WTC11 (cell line): ENCODE data around the gene TRABD. TPM values are rescaled to one million over a fixed set of nuclear protein-coding genes. Genes with fewer than 3 reads are reported as not detected.

Experiments
- ATAC-seq: fragments of 200-7000 bp; cut with Tn5 transposase; 2 replicates; pipeline ENCODE4 v1.10.0; 2021; ENCODE audit warnings: mild to moderate bottlenecking, moderate library complexity
- CTCF ChIA-PET: fragments of 300-600 bp; sonication (Branson Sonifier 250); formaldehyde crosslinking; loops from one replicate; lab custom pipeline; 2021; ENCODE audit warnings: antibody characterized with exemption; lab: Charles Lee
- POLR2A ChIA-PET: fragments of 350-600 bp; sonication (Branson Sonifier 250); formaldehyde crosslinking; loops from one replicate; lab custom pipeline; 2021; ENCODE audit warnings: antibody characterized with exemption; lab: Charles Lee
- DNase-seq: peaks from one replicate; pipeline ENCODE4 v3.0.0; 2021; ENCODE audit warnings: low spot score
- H3K27ac Mint-ChIP-seq: 2 replicates; pipeline ENCODE4 v1.8.0; 2021; ENCODE audit warnings: mixed read lengths
- H3K27me3 Mint-ChIP-seq: 2 replicates; pipeline ENCODE4 v1.8.0; 2021; ENCODE audit warnings: low read depth, mild to moderate bottlenecking, moderate library complexity, mixed read lengths
- H3K36me3 Mint-ChIP-seq: 2 replicates; pipeline ENCODE4 v1.8.0; 2021; ENCODE audit warnings: mixed read lengths
- H3K4me1 Mint-ChIP-seq: 2 replicates; pipeline ENCODE4 v1.8.0; 2022; ENCODE audit warnings: mixed read lengths
- H3K4me3 Mint-ChIP-seq: 2 replicates; pipeline ENCODE4 v1.8.0; 2021; ENCODE audit warnings: mild to moderate bottlenecking, moderate library complexity, mixed read lengths
- H3K9me3 Mint-ChIP-seq: 2 replicates; pipeline ENCODE4 v1.8.0; 2021; ENCODE audit warnings: mixed read lengths
- ATF3 ChIP-seq: sonication (generic); formaldehyde crosslinking; conservative IDR thresholded peaks from 2 replicates; pipeline ENCODE4 v1.8.1; 2022; ENCODE audit warnings: mild to moderate bottlenecking, missing genetic modification reagents
- CBFB ChIP-seq: sonication (generic); formaldehyde crosslinking; IDR thresholded peaks from 2 replicates; pipeline ENCODE4 v1.8.1; 2022; ENCODE audit warnings: mild to moderate bottlenecking, low read depth, missing genetic modification reagents
- CTCF ChIP-seq: fragments of 200-600 bp; IDR thresholded peaks from 2 replicates; pipeline ENCODE4 v1.8.0; 2022; ENCODE audit warnings: antibody characterized with exemption
- ESRRA ChIP-seq: sonication (generic); formaldehyde crosslinking; IDR thresholded peaks from 2 replicates; pipeline ENCODE4 v1.8.1; 2022; ENCODE audit warnings: mild to moderate bottlenecking, missing genetic modification reagents, borderline replicate concordance
- FOXK1 ChIP-seq: sonication (generic); formaldehyde crosslinking; IDR thresholded peaks from 2 replicates; pipeline ENCODE4 v1.8.0; 2022; ENCODE audit warnings: mild to moderate bottlenecking, moderate library complexity, missing genetic modification reagents
- HMGXB4 ChIP-seq: sonication (generic); formaldehyde crosslinking; IDR thresholded peaks from 2 replicates; pipeline ENCODE4 v1.8.1; 2023; ENCODE audit warnings: mild to moderate bottlenecking, moderate library complexity, missing genetic modification reagents
- NFE2L1 ChIP-seq: sonication (generic); formaldehyde crosslinking; IDR thresholded peaks from 2 replicates; pipeline ENCODE4 v1.8.1; 2023; ENCODE audit warnings: missing genetic modification reagents
- NR1H2 ChIP-seq: sonication (generic); formaldehyde crosslinking; IDR thresholded peaks from 2 replicates; pipeline ENCODE4 v1.9.0; 2021; ENCODE audit warnings: mild to moderate bottlenecking, moderate library complexity, missing genetic modification reagents
- NR3C1 ChIP-seq: sonication (generic); formaldehyde crosslinking; conservative IDR thresholded peaks from 2 replicates; pipeline ENCODE4 v1.8.1; 2023; ENCODE audit warnings: low read depth, mild to moderate bottlenecking, missing genetic modification reagents
- PRRX2 ChIP-seq: fragments of 250-450 bp; sonication (Bioruptor Pico); IDR thresholded peaks from 2 replicates; pipeline ENCODE4 v1.8.0; 2021; ENCODE audit warnings: mild to moderate bottlenecking
- SMAD4 ChIP-seq: sonication (generic); formaldehyde crosslinking; IDR thresholded peaks from 2 replicates; pipeline ENCODE4 v1.8.0; 2022; ENCODE audit warnings: mild to moderate bottlenecking, missing genetic modification reagents
- SOX15 ChIP-seq: fragments of 250-450 bp; sonication (Bioruptor Pico); IDR thresholded peaks from 2 replicates; pipeline ENCODE4 v1.9.0; 2021; ENCODE audit warnings: mild to moderate bottlenecking
- SP1 ChIP-seq: sonication (generic); formaldehyde crosslinking; conservative IDR thresholded peaks from 2 replicates; pipeline ENCODE4 v1.8.1; 2022; ENCODE audit warnings: missing genetic modification reagents
- ZBTB21 ChIP-seq: sonication (generic); formaldehyde crosslinking; IDR thresholded peaks from 2 replicates; pipeline ENCODE4 v1.8.1; 2023; ENCODE audit warnings: mild to moderate bottlenecking, missing genetic modification reagents, borderline replicate concordance
- ZNF219 ChIP-seq: sonication (generic); formaldehyde crosslinking; IDR thresholded peaks from 2 replicates; pipeline ENCODE4 v1.8.0; 2023; ENCODE audit warnings: missing genetic modification reagents, mild to moderate bottlenecking, borderline replicate concordance
- total RNA-seq: library from RNA; stranded (reverse); gene quantifications from 3 replicates; pipeline ENCODE4 v1.2.3, GENCODE V29; 2021
- TF ChIP-seq, protein P1 (sequence below): fragments of 250-450 bp; sonication (Bioruptor Pico); IDR thresholded peaks from 2 replicates; pipeline ENCODE4 v1.9.0; 2021; ENCODE audit warnings: moderate library complexity, mild to moderate bottlenecking, inconsistent platforms, borderline replicate concordance
- TF ChIP-seq, protein P2 (sequence below): fragments of 250-450 bp; sonication (Bioruptor Pico); conservative IDR thresholded peaks from 2 replicates; pipeline ENCODE4 v1.9.0; 2021; ENCODE audit warnings: mild to moderate bottlenecking
- TF ChIP-seq, protein P3 (sequence below): sonication (generic); formaldehyde crosslinking; IDR thresholded peaks from 2 replicates; pipeline ENCODE4 v1.8.1; 2022; ENCODE audit warnings: missing genetic modification reagents, borderline replicate concordance

Gene TRABD
- total RNA-seq, 1 experiment from 2014 or later = 90.4 TPM

GRCh38 chr22:50160947-50161346 lies 24.8 kb upstream of the TRABD start:
- H3K4me3 Mint-ChIP-seq = no peak overlapping the region
- no peak overlapping the region for H3K27ac Mint-ChIP-seq
- no peaks in the 10 kb centered on the region for H3K9me3 Mint-ChIP-seq
- 0 out of 2 replicates have a peak, but pooled peaks have one; percentile 28 for ATAC-seq
- no peaks in the 10 kb centered on the region; the same call in 1 of the 2 replicates for H3K27me3 Mint-ChIP-seq
- DNase-seq = no peak
- CTCF ChIA-PET = interaction anchor here (1.1 kb wide), 1 partner anchor 12 kb away, joined by 4 read pairs; no protein-coding TSS in a partner anchor
- no peaks in the 10 kb centered on the region for H3K36me3 Mint-ChIP-seq
- POLR2A ChIA-PET = no interaction called here
- TF ChIP-seq PRRX2 (CRISPR knock-in tag) = no peak
- no peak for TF ChIP-seq ATF3 (CRISPR knock-in tag)
- no peak for TF ChIP-seq NFE2L1
- TF ChIP-seq, protein P1, sequence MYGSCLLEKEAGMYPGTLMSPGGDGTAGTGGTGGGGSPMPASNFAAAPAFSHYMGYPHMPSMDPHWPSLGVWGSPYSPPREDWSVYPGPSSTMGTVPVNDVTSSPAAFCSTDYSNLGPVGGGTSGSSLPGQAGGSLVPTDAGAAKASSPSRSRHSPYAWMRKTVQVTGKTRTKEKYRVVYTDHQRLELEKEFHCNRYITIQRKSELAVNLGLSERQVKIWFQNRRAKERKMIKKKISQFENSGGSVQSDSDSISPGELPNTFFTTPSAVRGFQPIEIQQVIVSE (CRISPR knock-in tag) = no peak
- TF ChIP-seq ZNF219 (CRISPR knock-in tag) = no peak
- TF ChIP-seq NR3C1 = no peak
- no peak for TF ChIP-seq ESRRA (CRISPR knock-in tag)
- TF ChIP-seq, protein P2, sequence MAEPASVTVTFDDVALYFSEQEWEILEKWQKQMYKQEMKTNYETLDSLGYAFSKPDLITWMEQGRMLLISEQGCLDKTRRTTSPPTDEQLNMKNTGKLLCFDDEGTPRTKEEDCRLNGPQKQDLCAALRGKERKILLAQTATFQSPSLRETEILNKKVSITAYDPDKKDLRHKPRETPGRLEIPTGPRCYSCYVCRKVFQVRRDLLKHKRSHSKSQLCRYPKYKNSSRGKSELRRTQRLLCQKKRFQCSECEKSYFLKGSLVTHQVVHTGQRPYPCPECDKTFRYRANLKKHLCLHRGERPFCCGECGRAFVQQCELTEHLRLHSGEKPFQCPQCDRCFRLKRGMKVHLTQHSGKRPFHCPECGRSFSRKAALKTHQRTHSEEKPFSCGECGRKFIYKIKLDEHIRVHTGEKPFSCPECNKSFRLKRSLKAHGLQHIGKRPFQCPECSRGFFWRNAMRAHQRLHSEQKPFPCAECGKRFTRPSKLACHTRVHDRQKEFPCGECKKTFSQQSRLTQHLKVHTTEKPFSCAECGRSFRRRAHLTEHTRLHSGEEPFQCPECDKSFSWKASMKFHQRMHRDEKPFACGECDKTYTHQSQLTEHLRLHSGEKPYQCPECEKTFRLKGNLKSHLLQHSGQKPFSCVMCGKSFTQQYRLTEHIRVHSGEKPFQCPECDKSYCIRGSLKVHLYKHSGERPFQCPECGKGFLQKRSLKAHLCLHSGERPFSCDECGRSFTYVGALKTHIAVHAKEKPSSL (CRISPR knock-in tag) = no peak
- TF ChIP-seq SP1 (CRISPR knock-in tag) = no peak
- TF ChIP-seq HMGXB4 (CRISPR knock-in tag) = no peak
- no peak for TF ChIP-seq CBFB
- no peak for TF ChIP-seq SOX15 (CRISPR knock-in tag)
- TF ChIP-seq, protein P3, sequence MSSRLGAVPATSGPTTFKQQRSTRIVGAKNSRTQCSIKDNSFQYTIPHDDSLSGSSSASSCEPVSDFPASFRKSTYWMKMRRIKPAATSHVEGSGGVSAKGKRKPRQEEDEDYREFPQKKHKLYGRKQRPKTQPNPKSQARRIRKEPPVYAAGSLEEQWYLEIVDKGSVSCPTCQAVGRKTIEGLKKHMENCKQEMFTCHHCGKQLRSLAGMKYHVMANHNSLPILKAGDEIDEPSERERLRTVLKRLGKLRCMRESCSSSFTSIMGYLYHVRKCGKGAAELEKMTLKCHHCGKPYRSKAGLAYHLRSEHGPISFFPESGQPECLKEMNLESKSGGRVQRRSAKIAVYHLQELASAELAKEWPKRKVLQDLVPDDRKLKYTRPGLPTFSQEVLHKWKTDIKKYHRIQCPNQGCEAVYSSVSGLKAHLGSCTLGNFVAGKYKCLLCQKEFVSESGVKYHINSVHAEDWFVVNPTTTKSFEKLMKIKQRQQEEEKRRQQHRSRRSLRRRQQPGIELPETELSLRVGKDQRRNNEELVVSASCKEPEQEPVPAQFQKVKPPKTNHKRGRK (CRISPR knock-in tag) = no peak
- TF ChIP-seq ZBTB21 (CRISPR knock-in tag) = no peak
- no peak for TF ChIP-seq SMAD4 (CRISPR knock-in tag)
- no peak for TF ChIP-seq CTCF
- no peak for TF ChIP-seq FOXK1 (CRISPR knock-in tag)
- TF ChIP-seq NR1H2 (CRISPR knock-in tag) = no peak
- peaks cover 7% of the 10 kb centered on the region for H3K4me1 Mint-ChIP-seq
